Measurements from ENCODE around the gene SORCS2. TPM values are rescaled to one million over a fixed set of nuclear protein-coding genes. Genes with fewer than 3 reads are reported as not detected.

SORCS2 gene
- total and polyA plus RNA-seq, 2 of the 4 experiments (the other 2 are of a cell fraction), result 0.36 to 0.62 TPM

DNA sequence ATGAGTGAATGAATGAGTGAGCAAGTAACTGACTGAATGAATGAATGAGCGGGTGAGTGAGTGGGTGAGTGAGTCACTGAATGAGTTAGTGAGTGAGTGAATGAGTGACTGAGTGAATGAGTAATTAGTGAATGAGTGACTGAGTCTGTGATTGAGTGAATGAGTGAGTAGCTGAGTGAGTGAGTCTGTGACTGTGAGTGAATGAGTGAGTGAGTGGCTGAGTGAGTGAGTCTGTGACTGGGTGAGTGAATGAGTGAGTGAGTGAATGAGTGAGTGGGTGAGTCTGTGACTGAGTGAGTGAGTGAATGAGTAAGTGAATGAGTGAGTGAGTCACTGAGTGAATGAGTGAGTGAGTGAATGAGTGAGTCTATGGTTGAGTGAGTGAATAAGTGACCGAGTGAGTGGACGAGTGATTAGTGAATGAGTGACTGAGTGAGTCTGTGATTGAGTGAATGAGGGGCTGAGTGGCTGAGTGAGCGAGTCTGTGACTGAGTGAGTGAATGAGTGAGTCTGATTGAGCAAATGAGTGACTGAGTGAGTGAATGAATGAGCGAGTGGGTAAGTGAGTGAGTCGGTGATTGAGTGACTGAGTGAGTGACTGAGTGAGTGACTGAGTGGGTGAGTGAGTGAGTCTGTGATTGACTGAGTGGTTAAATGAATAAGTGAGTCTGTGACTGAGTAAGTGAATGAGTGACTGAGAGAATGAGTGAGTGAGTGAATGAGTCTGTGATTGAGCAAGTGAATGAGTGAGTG lies 465.4 kb downstream of the SORCS2 start:
- POLR2A ChIA-PET (ENCODE audit: unreplicated experiment), result no interaction called here
- 0 out of 4 replicates have a peak overlapping the region, but pooled peaks of 1 of the 2 experiments have one; percentile 19 for H4K8ac ChIP-seq (ENCODE audit: low read depth in 2 of 2, low read length in 2 of 2)

More for the DNA sequence above, 465.4 kb downstream of the SORCS2 start:
- peak overlapping the region; percentile 65; the same call in 1 of the 2 replicates for H3K14ac ChIP-seq (replicated peaks; ENCODE audit: low read depth, low read length)
- DNase-seq (no peak), ATAC-seq (ENCODE audit: low read depth) (no peak)
- H2BK120ac ChIP-seq (ENCODE audit: low read depth, low read length), result peak overlapping the region; percentile 72; the same call in 1 of the 2 replicates
- no peak overlapping the region for H3K23ac ChIP-seq (ENCODE audit: low read depth, low read length)
- intact Hi-C loops (cut with micrococcal nuclease) (no loop called here), dilution Hi-C loops (cut with HindIII; ENCODE audit: low sequenced_read_pairs, unreplicated experiment) (no loop called here), in situ Hi-C loops (cut with MboI; ENCODE audit: low sequenced_read_pairs) (no loop called here)
- no peak overlapping the region for H4K5ac ChIP-seq (ENCODE audit: low read depth, low read length)
- H3K36me3 ChIP-seq (ENCODE audit: control insufficient read depth, insufficient read depth, low read length), result no peaks in the 10 kb centered on the region
- peaks cover 4% of the 10 kb centered on the region for H3K4me1 ChIP-seq (ENCODE audit: control insufficient read depth, insufficient read depth, low read length)
- H3K9me1 ChIP-seq (ENCODE audit: insufficient read depth, low read length), result peaks cover 4% of the 10 kb centered on the region
- H2AK5ac ChIP-seq (ENCODE audit: low read depth, low read length), result peak overlapping the region; percentile 84; the same call in 1 of the 2 replicates
- H3K56ac ChIP-seq (ENCODE audit: extremely low read depth, insufficient read depth, low read length), result no peak overlapping the region
- TF ChIP-seq CEBPB (IDR thresholded peaks at IDR 0.05; ENCODE audit: low read depth, low read length) (no peak), MXI1 (IDR thresholded peaks at IDR 0.05; ENCODE audit: borderline replicate concordance, low read depth, low read length) (no peak), FOS (IDR thresholded peaks at IDR 0.05; ENCODE audit: low read depth, low read length) (no peak)
- TF ChIP-seq, protein P1, sequence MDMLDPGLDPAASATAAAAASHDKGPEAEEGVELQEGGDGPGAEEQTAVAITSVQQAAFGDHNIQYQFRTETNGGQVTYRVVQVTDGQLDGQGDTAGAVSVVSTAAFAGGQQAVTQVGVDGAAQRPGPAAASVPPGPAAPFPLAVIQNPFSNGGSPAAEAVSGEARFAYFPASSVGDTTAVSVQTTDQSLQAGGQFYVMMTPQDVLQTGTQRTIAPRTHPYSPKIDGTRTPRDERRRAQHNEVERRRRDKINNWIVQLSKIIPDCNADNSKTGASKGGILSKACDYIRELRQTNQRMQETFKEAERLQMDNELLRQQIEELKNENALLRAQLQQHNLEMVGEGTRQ (IDR thresholded peaks at IDR 0.05; ENCODE audit: low read depth, low read length), result no peak
- peak overlapping the region; percentile 47; the same call in 1 of the 3 replicates for H2BK15ac ChIP-seq (ENCODE audit: low read depth, low read length)
- peaks cover 3% of the 10 kb centered on the region; the same call in 1 of the 2 replicates for H4K20me1 ChIP-seq (ENCODE audit: insufficient read depth, low read length)
- no peak overlapping the region for H3K4me3 ChIP-seq (ENCODE audit: insufficient read depth, low read depth, low read length)
- peak overlapping the region; percentile 65; the same call in 1 of the 2 replicates for H3K4ac ChIP-seq (ENCODE audit: low read depth, low read length)
- no peaks in the 10 kb centered on the region for H3K79me1 ChIP-seq (ENCODE audit: low read depth in 1 of 2, low read length in 2 of 2)
- no peak overlapping the region for H3K27ac ChIP-seq (ENCODE audit: insufficient read depth, low read length)
- no peak overlapping the region for H3K9ac ChIP-seq (ENCODE audit: low read depth, low read length)
- CTCF ChIA-PET, result no interaction called here
- no peak overlapping the region for H4K91ac ChIP-seq (ENCODE audit: insufficient read depth, low read depth, low read length)
- no peaks in the 10 kb centered on the region for H3K9me3 ChIP-seq (ENCODE audit: control insufficient read depth, insufficient read depth, low read length)
- peak overlapping the region; percentile 33 for H2AK9ac ChIP-seq (replicated peaks; ENCODE audit: low read depth, low read length, poor library complexity)
- WGBS, 2 experiments (ENCODE audit: extremely low coverage in 2 of 2, insufficient read length in 1 of 2), result 86 to 100% methylated on average over 1 to 6 of the region's 6 CpGs
- peaks cover 9% of the 10 kb centered on the region for H3K27me3 ChIP-seq (ENCODE audit: control insufficient read depth, insufficient read depth, low read length)
- no peak overlapping the region for H3K18ac ChIP-seq (ENCODE audit: low read depth, low read length)
- no peak overlapping the region for H2AFZ ChIP-seq (replicated peaks; ENCODE audit: low read length, poor library complexity)
- H2BK20ac ChIP-seq (ENCODE audit: low read depth, low read length), result peak overlapping the region; percentile 65; the same call in 1 of the 2 replicates
- BruUV-seq (replicated peaks), result no TSS peak
- H3K4me2 ChIP-seq (ENCODE audit: low read depth, low read length), result no peak overlapping the region
- no peak overlapping the region for H2BK5ac ChIP-seq (ENCODE audit: low read depth, low read length, poor library complexity, severe bottlenecking)
